Hepatic stellate cell (primary cell): Measurements from ENCODE around the gene EIF4E2.

Experiments
- DNase-seq: peaks from one replicate; pipeline ENCODE4 v3.0.0; 2011; ENCODE audit warnings: low spot score

Gene EIF4E2

GRCh38 chr2:232538671-232539070 is 11.8 kb upstream of the EIF4E2 start:
- DNase-seq = no peak

- no peak for DNase-seq
Observed at GRCh38 chr2:232539298-232540231, 10.9 kb upstream of the EIF4E2 start, which contains the start of gene CHRNG. Gene CHRNG, plus strand, starts transcription at chr2:232539692. Its CDS starts 56 bp downstream, at chr2:232539748.

GRCh38 chr2:232540441-232541041 is 9.9 kb upstream of the EIF4E2 start:
- no peak for DNase-seq

- no peak for DNase-seq
Observed at GRCh38 chr2:232541195-232541960, 9.1 kb upstream of the EIF4E2 start.

GRCh38 chr2:232541961-232542714 is 8.4 kb upstream of the EIF4E2 start:
- no peak for DNase-seq

GRCh38 chr2:232542715-232543467 is 7.6 kb upstream of the EIF4E2 start:
- DNase-seq = no peak

- no peak for DNase-seq
Observed at GRCh38 chr2:232543491-232543890, 7.0 kb upstream of the EIF4E2 start.

- DNase-seq = no peak
Observed at GRCh38 chr2:232543928-232544631, 6.4 kb upstream of the EIF4E2 start.

- DNase-seq = no peak
Observed at GRCh38 chr2:232544674-232545073, 5.8 kb upstream of the EIF4E2 start.

GRCh38 chr2:232545511-232546375 is 4.7 kb upstream of the EIF4E2 start:
- no peak for DNase-seq

- DNase-seq = no peak
Observed at GRCh38 chr2:232547991-232548390, 2.5 kb upstream of the EIF4E2 start.

GRCh38 chr2:232549655-232550353 is 685 bp upstream of the EIF4E2 start:
- DNase-seq = no peak

GRCh38 chr2:232551250-232551638 is 755 bp downstream of the EIF4E2 start:
- DNase-seq = no peak

- no peak for DNase-seq
Observed at GRCh38 chr2:232551776-232552175, 1.3 kb downstream of the EIF4E2 start.

GRCh38 chr2:232556426-232556825 is 5.9 kb downstream of the EIF4E2 start:
- DNase-seq = no peak

GRCh38 chr2:232562515-232563151 is 12.1 kb downstream of the EIF4E2 start:
- no peak for DNase-seq

- no peak for DNase-seq
Observed at GRCh38 chr2:232563580-232563979, 13.1 kb downstream of the EIF4E2 start.

GRCh38 chr2:232567721-232568120 is 17.2 kb downstream of the EIF4E2 start:
- no peak for DNase-seq
